GM23338 (cell line): ENCODE measurements around the gene PSMB11. TPM values are rescaled to one million over a fixed set of nuclear protein-coding genes. Genes with fewer than 3 reads are reported as not detected.

Experiments
- ATAC-seq: fragments of 200-7000 bp; cut with Tn5 transposase; 3 replicates; pipeline ENCODE4 v1.9.1; 2020
- DNase-seq: peaks from one replicate; pipeline ENCODE4 v3.0.0-alpha.2; 2015; ENCODE audit warnings: low spot score
- H2AFZ ChIP-seq: fragments of 200-600 bp; sonication (generic); 2 replicates; pipeline ENCODE4 v1.8.0; 2016; ENCODE audit warnings: antibody characterized with exemption, mild to moderate bottlenecking, moderate library complexity
- H3F3A ChIP-seq: fragments of 200-600 bp; sonication (generic); replicated peaks from 2 replicates; pipeline ENCODE4 v1.8.0; 2017; ENCODE audit warnings: antibody characterized with exemption, mixed run types, low read depth
- H3K27ac ChIP-seq: fragments of 200-600 bp; sonication (generic); 2 replicates; pipeline ENCODE4 v1.6.1; 2016; ENCODE audit warnings: low read depth
- H3K27me3 ChIP-seq: fragments of 200-600 bp; sonication (generic); 2 replicates; pipeline ENCODE4 v1.8.0; 2016; ENCODE audit warnings: mild to moderate bottlenecking, mixed run types, moderate library complexity; ENCODE audit not compliant: insufficient read depth
- H3K36me3 ChIP-seq: fragments of 200-600 bp; sonication (generic); 2 replicates; pipeline ENCODE4 v1.8.0; 2016; ENCODE audit warnings: mild to moderate bottlenecking; ENCODE audit not compliant: insufficient read depth
- H3K4me1 ChIP-seq: fragments of 200-600 bp; sonication (generic); 2 replicates; pipeline ENCODE4 v1.8.0; 2016; ENCODE audit warnings: mild to moderate bottlenecking, moderate library complexity; ENCODE audit not compliant: insufficient read depth
- H3K4me2 ChIP-seq: fragments of 200-600 bp; sonication (generic); 2 replicates; pipeline ENCODE4 v1.7.1; 2017; ENCODE audit warnings: mixed run types
- H3K4me3 ChIP-seq: fragments of 200-600 bp; sonication (generic); 2 replicates; pipeline ENCODE4 v1.6.1; 2016; ENCODE audit warnings: mixed run types
- H3K79me2 ChIP-seq: fragments of 200-600 bp; sonication (generic); replicated peaks from 2 replicates; pipeline ENCODE4 v1.8.0; 2017; ENCODE audit warnings: mild to moderate bottlenecking; ENCODE audit not compliant: insufficient read depth
- H3K9me2 ChIP-seq: fragments of 200-600 bp; sonication (generic); 2 replicates; pipeline ENCODE4 v1.8.0; 2017; ENCODE audit not compliant: insufficient read depth
- H4K20me1 ChIP-seq: fragments of 200-600 bp; sonication (generic); replicated peaks from 2 replicates; pipeline ENCODE4 v1.8.0; 2017; ENCODE audit warnings: mild to moderate bottlenecking; ENCODE audit not compliant: insufficient read depth
- H3K27ac Mint-ChIP-seq: 2 replicates; pipeline ENCODE4 v1.8.0; 2020; ENCODE audit warnings: inconsistent platforms, mild to moderate bottlenecking, moderate library complexity, mixed read lengths
- H3K27me3 Mint-ChIP-seq: 3 replicates; pipeline ENCODE4 v1.8.0; 2022; ENCODE audit warnings: low read depth, mild to moderate bottlenecking, moderate library complexity, mixed read lengths, inconsistent platforms; ENCODE audit not compliant: insufficient read depth, poor library complexity
- H3K36me3 Mint-ChIP-seq: 3 replicates; pipeline ENCODE4 v1.8.0; 2021; ENCODE audit warnings: low read depth, mild to moderate bottlenecking, inconsistent platforms, moderate library complexity, mixed read lengths
- H3K4me1 Mint-ChIP-seq: 3 replicates; pipeline ENCODE4 v1.8.0; 2020; ENCODE audit warnings: mild to moderate bottlenecking, inconsistent platforms, mixed read lengths
- H3K4me3 Mint-ChIP-seq: 3 replicates; pipeline ENCODE4 v1.8.0; 2021; ENCODE audit warnings: moderate library complexity, mild to moderate bottlenecking, inconsistent platforms, mixed read lengths
- H3K9me3 Mint-ChIP-seq: 3 replicates; pipeline ENCODE4 v1.8.0; 2020; ENCODE audit warnings: moderate library complexity, mild to moderate bottlenecking, inconsistent platforms, mixed read lengths
- EZH2 ChIP-seq: fragments of 200-600 bp; sonication (generic); IDR thresholded peaks from one replicate; pipeline ENCODE4 v1.8.0; 2017; ENCODE audit warnings: antibody characterized with exemption, mild to moderate bottlenecking, low read depth; ENCODE audit not compliant: unreplicated experiment
- EZH2phosphoT487 ChIP-seq: fragments of 200-600 bp; sonication (generic); IDR thresholded peaks from one replicate; pipeline ENCODE4 v1.8.1; 2018; ENCODE audit warnings: antibody characterized with exemption; ENCODE audit not compliant: unreplicated experiment
- JUNB ChIP-seq: IDR thresholded peaks from one replicate; pipeline ENCODE4 v1.6.1; 2016; ENCODE audit warnings: antibody characterized with exemption; ENCODE audit not compliant: unreplicated experiment
- STAT1 ChIP-seq: IDR thresholded peaks from one replicate; pipeline ENCODE4 v1.6.1; 2016; ENCODE audit warnings: antibody characterized with exemption; ENCODE audit not compliant: unreplicated experiment
- ZNF462 ChIP-seq: fragments of 250-450 bp; sonication (Bioruptor Pico); IDR thresholded peaks from 2 replicates; pipeline ENCODE4 v1.5.0; 2020; ENCODE audit warnings: mild to moderate bottlenecking, moderate library complexity
- polyA plus RNA-seq: library from polyadenylated mRNA; unstranded; fragments of >200 nt; fragmentation: Nextera tagmentation; extraction: Ambion mirVana; gene quantifications from 2 replicates; pipeline ENCODE4 v1.2.1, GENCODE V29; 2016
- total RNA-seq: library from RNA; depleted of rRNA; stranded (reverse); fragments of >200 nt; shearing (Covaris generic); gene quantifications from 2 replicates; pipeline ENCODE4 v1.2.3, GENCODE V29; 2014

PSMB11 gene
- total and polyA plus RNA-seq, 2 experiments from 2014 or later: 0.07 TPM; not detected in 1

GRCh38 chr14:23058654-23059504, 16.9 kb downstream of the PSMB11 start (continued):
- no peak for TF ChIP-seq ZNF462 (CRISPR knock-in tag)
- TF ChIP-seq JUNB: no peak
- no peak for TF ChIP-seq STAT1

GRCh38 chr14:23060536-23061260, 18.7 kb downstream of the PSMB11 start:
- no peak overlapping the region for H2AFZ ChIP-seq
- H3K27ac ChIP-seq: no peak overlapping the region
- peaks cover 21% of the 10 kb centered on the region for H3K79me2 ChIP-seq
- no peak overlapping the region for H3K4me3 Mint-ChIP-seq
- H3K36me3 ChIP-seq: peaks cover 46% of the 10 kb centered on the region
- H3K27ac Mint-ChIP-seq: no peak overlapping the region
- H3K9me2 ChIP-seq: no peaks in the 10 kb centered on the region
- H3F3A ChIP-seq: peaks cover 59% of the 10 kb centered on the region
- H3K9me3 Mint-ChIP-seq: no peaks in the 10 kb centered on the region
- peaks cover 13% of the 10 kb centered on the region; the same call in 1 of the 2 replicates for H3K4me1 ChIP-seq
- no peak overlapping the region for H3K4me3 ChIP-seq
- peaks cover 19% of the 10 kb centered on the region for H3K27me3 Mint-ChIP-seq
- peaks cover 17% of the 10 kb centered on the region for H3K4me1 Mint-ChIP-seq
- H3K36me3 Mint-ChIP-seq: peaks cover 75% of the 10 kb centered on the region
- TF ChIP-seq EZH2phosphoT487 (peak; percentile 9), EZH2 (no peak)
- ATAC-seq (no peak), DNase-seq (no peak)
- no peak overlapping the region for H3K4me2 ChIP-seq
- peaks cover 4% of the 10 kb centered on the region; the same call in 1 of the 2 replicates for H3K27me3 ChIP-seq
- peaks cover 37% of the 10 kb centered on the region for H4K20me1 ChIP-seq
